Medulla oblongata (tissue), 1 donor: ENCODE measurements around the gene CAPN6.

Experiments used
- DNase-seq: peaks from one replicate; pipeline ENCODE4 v3.0.0-alpha.2; 2015; ENCODE audit errors: extremely low spot score

The CAPN6 gene, protein sequence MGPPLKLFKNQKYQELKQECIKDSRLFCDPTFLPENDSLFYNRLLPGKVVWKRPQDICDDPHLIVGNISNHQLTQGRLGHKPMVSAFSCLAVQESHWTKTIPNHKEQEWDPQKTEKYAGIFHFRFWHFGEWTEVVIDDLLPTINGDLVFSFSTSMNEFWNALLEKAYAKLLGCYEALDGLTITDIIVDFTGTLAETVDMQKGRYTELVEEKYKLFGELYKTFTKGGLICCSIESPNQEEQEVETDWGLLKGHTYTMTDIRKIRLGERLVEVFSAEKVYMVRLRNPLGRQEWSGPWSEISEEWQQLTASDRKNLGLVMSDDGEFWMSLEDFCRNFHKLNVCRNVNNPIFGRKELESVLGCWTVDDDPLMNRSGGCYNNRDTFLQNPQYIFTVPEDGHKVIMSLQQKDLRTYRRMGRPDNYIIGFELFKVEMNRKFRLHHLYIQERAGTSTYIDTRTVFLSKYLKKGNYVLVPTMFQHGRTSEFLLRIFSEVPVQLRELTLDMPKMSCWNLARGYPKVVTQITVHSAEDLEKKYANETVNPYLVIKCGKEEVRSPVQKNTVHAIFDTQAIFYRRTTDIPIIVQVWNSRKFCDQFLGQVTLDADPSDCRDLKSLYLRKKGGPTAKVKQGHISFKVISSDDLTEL

DNA sequence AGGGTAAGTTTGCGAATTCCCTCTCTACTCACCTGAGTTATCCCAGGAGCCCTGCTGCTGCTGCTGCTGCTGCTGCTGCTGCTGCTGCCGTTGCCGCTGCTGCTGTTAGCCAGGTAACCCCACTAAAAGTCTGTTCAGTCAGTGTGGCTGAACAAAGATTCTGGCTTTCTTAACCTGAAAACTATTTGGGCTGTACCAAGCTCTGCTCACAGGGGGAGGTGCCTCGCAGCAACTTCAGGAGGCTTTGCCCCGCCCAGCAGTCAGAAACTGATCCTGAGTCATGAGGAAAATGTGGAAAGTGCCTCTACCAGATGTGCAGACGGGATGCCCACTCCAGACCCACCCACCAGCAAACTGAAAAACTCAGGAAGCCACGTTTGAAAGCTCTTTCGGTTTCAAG is at the start of gene CAPN6:
Gene CAPN6, minus strand, starts transcription at position 145 of the 400 bp plus-strand sequence. CDS start 6,547 bp downstream, outside the sequence.
- DNase-seq, result no peak

DNA sequence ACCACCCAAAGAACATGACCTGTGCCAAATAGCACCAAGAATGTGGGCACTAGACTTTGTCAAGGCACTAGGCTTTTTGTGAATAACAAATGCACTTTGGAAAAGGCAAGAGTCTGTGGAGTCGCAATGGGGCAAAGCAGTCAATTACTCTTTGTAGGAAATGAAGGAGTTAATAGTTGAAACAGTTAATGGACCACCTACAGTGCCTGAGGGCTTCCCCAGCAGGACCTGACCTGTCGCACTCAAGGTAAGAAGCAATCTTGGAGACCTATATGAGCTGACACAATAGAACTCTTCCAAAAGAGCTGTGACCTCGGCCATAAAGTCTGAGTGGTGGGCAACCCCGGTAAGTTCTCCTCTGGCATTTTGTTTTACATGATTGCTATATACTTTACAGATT is 49.2 kb upstream of the CAPN6 start:
- DNase-seq, result no peak

DNA sequence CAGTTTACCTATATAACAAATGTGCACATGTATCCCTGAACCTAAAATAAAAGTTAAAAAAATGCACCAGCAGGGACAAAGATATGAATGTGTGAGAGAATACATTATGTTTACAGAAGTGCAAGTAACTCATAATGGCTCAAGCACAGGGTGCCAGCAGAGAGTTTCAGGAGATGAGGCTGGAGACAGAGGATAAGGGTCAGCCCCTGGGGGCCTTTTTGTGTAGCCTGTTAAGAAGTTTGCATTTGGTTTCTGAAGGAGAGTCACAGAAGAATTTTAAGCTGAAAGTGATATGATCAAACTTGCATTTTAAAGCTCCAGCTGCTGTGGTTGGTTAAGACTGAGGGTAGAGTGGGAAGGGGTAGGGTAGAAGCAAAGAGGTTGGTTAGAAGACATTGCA is 48.6 kb upstream of the CAPN6 start:
- no peak for DNase-seq

DNA sequence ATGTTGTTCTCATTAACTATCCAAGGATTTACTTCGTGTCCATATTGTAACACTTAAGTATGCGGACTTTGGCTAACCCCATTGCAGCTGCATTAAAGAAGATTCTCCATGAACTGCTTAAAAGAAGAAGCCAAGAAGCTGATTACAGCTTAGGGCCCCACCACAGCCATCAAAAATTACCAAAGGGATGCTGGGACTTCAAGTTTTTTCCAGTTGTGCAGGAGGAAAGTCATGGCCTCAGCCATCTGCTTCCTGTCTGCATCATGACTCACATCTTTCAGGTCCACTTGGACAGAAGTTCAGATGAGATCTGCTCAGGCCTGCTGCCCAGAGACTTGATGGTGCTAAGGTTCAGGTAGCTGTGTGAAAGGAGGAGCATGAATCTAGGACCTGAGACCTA is 38.8 kb upstream of the CAPN6 start:
- no peak for DNase-seq

DNA sequence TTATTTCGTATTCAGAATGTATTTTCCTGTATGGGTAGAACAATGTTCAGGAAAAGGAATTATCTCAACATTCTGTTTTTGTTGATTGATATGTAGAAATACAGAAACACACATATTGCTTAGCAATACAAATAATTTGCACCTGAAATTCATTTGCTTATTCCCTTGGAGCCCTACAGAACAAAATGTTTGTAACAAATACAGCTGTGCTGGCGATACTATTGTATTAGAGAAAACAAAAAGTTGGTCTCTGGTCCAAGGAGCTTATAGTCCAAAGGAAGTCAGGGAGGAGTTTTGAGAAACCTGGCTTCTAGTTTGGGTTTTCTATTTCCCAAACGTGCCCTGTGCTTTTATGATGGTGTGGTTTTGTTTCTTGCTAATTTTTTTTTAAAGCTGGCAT is 37.8 kb upstream of the CAPN6 start:
- DNase-seq, result no peak

DNA sequence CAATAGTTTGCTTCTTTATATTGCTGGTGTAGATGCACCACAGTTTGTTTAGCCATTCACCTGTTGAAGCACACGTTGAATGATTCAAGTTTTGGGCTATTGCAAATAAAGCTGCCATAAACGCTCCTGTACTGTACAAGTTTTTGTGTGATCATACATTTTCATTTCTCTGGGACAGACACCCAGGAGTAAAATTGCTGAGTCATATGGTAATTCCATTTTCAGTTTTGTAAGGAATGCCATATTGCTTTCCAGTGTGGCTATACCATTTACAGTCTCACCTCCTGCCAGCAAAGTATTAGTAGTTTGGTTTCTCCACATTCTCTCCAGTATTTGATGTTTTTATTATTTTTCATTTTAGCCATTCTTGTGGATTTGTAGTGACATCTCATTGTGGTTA is 32.0 kb upstream of the CAPN6 start:
- DNase-seq, result no peak

DNA sequence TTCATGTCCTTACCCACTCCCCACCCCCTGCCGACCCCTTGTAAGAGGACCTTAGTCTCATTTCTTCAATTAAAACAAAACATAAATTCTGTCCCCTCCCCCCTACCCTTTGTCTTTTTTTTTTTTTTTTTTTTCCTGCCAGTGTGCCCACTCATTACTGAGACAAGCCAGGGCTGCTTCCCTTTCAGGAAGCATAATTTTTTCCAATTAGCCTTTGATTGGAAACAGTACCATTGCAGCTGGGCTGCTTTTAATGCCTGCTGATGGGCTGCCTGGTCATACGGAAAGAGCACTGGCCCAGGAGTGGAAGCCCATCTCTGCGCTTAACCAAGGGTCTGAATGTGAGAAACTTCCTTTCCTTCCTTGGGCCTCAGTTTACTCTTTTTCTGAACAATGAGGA is 18.6 kb upstream of the CAPN6 start:
- DNase-seq, result no peak

DNA sequence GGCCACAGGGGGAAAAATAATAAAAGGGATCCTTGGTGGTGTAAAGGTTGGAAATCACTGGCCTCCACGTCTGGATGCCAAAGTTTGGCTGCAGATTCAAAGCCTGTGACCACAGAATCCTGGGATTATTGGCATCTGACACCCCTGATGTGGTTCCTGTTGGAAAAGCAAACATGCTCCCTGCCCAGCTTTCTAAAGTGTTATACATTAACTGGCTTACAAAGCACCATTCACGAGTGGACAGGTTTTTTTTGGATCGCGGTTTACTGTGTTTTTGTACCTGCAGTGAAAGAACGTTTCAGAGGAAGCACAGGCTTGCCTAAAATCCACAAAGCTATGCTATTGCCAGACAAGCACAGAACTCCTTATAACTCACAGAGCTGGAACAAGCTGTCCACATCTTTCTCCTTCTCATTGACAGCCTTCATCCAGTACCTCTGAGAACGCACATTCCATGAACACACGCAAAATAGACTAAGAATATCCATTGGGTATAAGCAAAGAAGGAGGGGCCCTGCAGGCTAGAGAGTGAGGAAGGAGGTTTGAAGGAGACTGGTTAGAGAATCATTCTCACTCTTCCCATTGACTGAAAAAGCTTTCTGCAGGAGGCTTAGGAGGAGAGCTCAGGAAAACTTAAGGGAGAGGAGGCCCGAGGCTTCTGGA is 14.5 kb upstream of the CAPN6 start:
- DNase-seq, result no peak

DNA sequence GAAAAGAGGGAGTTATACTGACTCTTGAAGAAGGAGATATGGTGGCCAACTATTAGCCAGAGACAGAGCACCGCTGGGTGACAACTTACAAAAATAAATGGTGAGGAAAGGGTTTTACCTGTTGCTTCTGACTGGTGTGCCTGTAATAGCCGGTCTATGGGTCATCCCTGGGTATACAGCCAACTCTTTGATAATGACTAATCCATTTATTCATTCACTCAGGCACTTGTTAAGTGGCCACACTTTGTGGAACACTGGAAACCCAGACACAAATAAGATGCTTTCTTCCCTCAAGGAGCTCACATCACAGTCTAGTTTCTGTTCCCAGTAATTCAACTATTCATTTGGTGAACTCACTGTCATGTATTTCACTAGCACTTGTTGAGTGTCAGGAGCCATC is 13.2 kb upstream of the CAPN6 start:
- no peak for DNase-seq

DNA sequence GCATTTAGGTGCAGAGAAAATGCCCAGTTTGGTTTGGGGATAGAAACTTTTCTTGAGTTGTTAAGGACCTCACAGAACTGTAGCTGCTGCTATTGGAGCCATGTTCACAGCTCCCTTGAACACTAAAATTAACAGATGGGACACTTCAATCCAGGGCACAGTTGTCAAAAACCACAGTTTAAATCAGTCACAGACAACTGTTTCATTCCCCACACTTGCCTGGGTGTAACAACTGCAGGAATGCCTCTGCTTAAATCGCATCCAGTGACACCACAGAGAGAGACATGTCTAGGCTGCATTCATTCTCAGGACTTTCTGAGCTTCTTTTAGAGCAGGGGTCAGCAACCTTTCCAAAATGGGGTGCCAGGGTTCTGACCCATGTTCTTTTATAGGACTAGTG is 12.7 kb upstream of the CAPN6 start:
- no peak for DNase-seq

DNA sequence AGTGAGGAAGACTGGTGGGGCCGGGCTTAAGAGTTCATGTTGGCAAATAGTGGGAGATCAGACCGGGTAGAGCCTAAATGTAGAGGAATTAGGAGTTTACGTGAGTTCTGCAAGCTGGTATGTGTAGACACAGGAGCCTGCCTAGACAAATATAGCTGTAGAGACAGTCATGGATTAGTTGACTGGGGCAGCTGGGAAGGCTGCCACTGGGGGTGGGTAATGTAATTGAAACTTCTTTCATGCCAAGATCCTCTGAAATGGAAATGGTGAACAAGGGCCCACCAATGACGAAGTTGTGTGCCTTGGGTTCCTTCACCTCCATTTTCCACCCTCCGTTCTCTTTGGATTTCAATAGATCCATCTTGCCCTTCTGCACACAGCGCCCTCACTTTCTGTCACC is 11.9 kb upstream of the CAPN6 start:
- no peak for DNase-seq

DNA sequence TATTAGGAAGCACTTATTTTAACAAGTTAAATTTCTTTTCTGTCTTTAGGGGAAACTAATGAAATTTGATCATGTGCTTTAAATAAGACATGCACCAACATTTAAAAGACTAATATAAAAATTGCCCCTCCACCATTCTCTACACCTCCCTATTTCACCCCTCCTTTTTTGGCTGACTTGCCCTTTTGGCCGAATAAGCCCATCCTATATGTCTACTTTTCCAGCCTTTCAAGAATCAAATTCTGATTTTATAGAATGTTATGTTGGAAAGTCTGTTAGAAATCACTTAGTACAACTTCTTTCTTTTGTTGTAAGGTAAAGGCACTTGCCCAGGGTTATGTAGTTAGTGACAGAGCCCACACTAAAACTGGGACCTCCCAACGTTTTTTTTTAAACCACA is 1.8 kb downstream of the CAPN6 start:
- DNase-seq, result no peak

DNA sequence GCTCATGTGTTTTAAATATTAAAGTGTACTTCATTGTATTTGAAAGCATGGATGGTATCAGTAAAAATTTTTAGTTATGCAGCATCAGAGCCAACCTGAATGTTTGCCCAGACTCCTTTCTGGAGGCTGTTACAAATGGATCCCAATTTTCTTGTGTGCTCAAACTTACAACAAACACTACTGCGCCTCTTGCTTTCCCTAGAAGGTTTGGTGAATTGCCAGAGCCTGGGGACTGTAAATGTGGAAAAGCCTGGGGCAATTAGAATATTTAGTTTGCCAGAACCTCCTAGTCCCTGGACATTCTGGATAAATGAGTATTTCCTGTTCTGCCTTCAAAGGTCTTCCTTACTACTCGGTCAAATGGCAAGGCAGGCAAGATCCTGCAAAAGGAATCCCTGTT is 4.8 kb downstream of the CAPN6 start:
- no peak for DNase-seq

DNA sequence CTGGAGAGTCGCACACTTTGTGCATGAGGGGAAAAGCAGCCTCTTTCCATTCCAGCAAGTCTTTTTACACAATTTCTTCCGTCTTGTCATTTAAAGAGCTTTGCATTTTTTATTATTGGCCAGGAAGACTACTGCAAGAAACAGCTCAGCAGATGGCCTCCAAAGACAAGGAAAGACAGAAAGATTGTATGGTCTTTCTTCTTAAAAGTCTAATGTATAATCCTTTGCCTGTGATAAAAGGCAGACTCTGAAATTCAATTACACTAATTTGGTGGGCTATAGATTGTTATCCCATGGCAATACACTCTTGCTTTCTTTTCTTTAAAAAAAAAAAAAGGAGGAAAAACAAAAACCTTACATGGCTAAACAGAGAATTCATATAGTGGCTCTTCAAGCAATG is 5.9 kb downstream of the CAPN6 start:
- no peak for DNase-seq

DNA sequence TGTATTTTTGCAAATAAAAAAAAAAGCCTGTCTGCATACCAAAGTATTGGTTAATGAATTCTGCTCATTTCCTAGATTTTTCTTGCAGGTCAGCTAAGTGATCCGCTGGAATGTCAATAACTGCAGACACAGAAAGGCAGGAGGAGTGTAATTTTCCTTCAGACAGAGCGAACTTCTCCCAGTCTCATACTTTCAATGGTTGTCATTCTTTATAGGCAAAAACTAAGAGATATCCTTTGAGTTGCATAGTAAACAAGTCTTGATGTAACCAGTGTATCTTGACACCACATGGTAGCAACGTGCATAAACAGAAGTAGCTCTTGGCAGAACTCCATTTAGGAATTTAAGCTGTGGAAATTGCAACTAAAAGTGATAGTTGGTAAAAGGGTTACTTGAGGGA is 8.2 kb downstream of the CAPN6 start:
- DNase-seq, result no peak

DNA sequence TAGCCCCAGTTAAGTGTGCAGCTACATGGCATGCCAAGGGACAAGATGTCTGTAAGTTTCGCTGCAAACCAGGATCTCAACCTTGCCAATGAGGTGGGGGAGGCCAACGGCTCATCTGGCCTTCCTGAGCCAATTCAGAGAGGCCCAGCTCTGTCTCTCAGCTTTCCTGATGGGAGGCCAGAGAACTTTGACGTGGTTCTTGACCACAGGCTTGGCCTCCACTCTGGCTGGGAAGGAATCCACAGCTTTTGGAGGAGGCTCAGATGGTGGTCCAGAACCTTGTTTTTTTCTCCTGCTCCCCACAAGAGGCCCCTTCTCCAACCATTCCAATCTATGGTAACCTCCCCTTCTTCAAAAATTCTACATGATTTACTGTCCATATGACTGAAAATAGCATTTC is 9.8 kb downstream of the CAPN6 start:
- DNase-seq, result no peak

DNA sequence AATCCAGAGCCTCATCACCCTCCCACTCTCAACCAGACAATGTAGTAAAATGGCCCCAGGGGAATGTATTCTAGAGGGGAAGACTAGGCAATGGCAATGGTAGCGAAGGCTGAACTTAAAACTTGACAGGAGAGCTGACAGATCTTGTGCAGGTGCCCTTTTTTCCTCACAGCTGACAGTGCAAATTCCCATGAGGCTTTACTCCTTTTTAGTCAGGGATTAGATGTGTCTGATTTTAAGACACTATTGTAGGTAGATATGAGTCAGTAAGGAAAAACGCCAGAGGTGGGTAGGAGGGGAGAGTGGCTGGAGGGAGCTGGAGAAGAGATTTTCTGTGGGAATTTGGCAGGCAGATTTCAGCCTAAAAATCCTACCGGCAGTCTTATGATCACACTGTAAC is 10.7 kb downstream of the CAPN6 start:
- DNase-seq, result no peak

DNA sequence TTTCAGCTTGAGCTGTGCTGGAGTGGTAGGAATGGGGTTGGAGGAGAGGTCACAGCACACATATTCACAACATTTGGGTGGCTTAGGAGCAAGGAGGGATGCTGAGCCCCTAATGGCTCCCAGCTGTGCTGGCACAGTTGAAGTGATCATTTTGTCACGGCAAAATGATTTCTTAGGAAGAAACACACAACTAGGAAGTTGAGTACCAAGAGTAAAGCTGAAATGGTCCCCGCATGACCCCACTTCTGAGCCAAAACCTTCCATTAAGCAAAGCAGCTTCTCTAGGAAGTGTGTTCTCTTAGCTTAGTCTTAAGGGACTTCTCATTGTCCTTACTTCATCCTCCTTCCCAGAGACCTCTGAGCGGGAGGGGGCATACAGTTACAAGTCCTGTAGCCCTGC is 12.6 kb downstream of the CAPN6 start:
- DNase-seq, result no peak

DNA sequence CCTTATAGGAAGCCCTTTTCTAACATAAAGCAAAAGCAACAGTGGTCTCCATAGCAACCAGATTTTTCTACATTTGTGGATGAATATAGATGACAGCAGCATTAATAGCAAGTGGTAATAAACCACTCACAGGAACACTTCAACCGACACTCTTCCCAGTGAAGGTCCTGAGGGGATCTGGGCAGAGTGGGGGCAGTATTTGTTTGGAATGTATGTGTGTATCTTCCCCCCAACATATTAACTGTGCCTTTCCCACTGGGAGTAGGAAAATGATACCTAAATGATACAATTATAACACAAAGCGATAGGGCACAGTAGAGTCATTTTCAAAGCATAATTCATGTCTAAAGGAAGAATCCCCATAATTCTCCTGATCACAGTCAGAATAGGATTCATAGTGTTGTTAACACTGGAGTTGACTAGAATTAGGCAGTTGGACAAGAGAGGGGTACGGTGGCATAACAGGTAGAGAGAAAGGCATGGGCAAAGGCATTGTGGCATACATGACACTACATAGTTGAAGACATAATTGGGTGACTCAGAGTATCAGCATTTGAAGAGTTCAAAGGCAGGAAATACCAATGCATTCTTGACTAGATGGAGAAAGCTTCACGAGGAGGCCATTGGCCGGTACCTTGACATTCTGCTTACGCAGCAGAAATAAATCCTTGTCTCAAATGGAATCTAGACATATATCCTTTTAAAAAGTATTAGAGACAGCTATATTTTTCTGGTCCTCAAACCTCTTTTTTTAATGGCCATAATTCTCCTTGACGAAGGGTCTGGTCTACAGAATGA is 15.2 kb downstream of the CAPN6 start:
- no peak for DNase-seq

DNA sequence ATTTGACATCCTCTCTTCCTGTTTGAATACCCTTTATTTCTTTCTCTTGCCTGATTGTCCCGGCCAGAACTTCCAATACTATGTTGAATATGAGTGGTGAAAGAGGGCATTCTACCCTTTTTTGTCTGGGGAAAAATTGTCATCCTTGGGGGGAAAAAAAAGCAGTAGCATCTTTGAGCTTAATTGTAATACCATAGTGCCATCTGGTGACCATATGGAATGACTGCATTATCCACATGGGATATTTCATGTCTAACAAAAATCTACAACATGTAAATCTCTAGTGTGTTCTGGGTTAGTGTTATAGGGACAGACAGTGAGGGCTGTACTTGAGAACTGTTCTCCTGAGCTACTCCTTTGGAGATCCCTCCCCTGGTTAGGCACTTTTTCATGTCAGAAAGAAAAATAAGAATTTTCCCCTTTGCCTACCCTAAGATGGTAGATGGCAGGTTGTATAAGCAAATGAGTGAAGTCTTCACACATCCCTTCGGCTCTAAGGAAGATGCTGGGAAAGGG is 26.0 kb downstream of the CAPN6 start:
- peak; percentile 7 for DNase-seq

DNA sequence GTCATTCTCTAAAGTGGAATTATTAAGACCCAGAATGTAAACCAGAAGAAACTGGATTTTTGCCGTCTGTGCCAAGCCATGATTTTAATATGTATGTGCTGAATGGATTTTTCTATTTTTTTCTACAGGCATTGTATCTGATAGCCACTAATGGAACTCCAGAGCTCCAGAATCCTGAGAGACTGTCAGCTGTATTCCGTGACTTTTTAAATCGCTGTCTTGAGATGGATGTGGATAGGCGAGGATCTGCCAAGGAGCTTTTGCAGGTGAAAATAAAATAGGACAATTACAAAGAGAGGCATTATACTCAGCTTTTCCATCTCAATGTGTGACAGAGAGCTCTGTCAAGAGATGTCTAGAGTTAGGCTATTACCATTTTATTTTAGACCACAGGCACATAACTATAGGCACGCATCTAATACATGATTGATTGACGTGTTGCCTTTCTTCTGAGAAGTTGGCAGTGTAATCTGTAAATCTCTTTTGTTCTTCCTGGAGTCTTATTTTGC is 53.9 kb downstream of the CAPN6 start:
- no peak for DNase-seq

DNA sequence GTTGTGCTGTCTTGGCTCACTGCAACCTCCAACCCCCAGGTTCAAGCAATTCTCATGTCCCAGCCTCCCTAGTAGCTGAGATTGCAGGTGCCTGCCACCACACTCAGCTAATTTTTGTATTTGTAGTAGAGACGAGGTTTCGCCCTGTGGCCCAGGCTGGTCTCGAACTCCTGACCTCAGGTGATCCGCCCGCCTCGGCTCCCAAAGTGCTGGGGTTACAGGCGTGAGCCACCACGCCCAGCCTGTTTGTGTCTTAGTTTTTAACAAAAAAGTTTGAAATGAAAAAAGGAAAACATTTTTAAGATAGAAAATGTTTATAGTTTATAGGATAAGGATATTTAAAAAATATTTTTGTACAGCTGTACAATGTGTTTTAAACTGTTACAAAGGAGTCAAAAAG is 62.4 kb downstream of the CAPN6 start:
- no peak for DNase-seq
